ENCODE measurements around the gene NDRG3.

Gene NDRG3
- total RNA-seq = 40.6 to 72.9 (median 54.9) reads per million in 4 experiments

- DNase-seq = peak; percentile 83
Observed at GRCh38 chr20:36745927-36746659, at the start of gene NDRG3. TSS of gene NDRG3 (minus strand) at chr20:36746090. CDS start at chr20:36721735, 24,355 bp downstream.

- DNase-seq = no peak
Observed at GRCh38 chr20:36794116-36794474, 48.2 kb upstream of the NDRG3 start.

GRCh38 chr20:36793294-36794115 is 47.6 kb upstream of the NDRG3 start:
- no peak for DNase-seq

- DNase-seq = no peak
Observed at GRCh38 chr20:36792422-36792821, 46.5 kb upstream of the NDRG3 start.

GRCh38 chr20:36791862-36792261 is 46.0 kb upstream of the NDRG3 start:
- no peak for DNase-seq

GRCh38 chr20:36786663-36787062 is 40.8 kb upstream of the NDRG3 start:
- no peak for DNase-seq

GRCh38 chr20:36786246-36786645 is 40.4 kb upstream of the NDRG3 start:
- DNase-seq = no peak

GRCh38 chr20:36785308-36785707 is 39.4 kb upstream of the NDRG3 start:
- no peak for DNase-seq

- DNase-seq = no peak
Observed at GRCh38 chr20:36784900-36785299, 39.0 kb upstream of the NDRG3 start.

- DNase-seq = no peak
Observed at GRCh38 chr20:36784116-36784515, 38.2 kb upstream of the NDRG3 start.

- no peak for DNase-seq
Observed at GRCh38 chr20:36779656-36780025, 33.8 kb upstream of the NDRG3 start.

GRCh38 chr20:36778831-36779655 is 33.2 kb upstream of the NDRG3 start:
- DNase-seq = no peak

GRCh38 chr20:36777576-36777975 is 31.7 kb upstream of the NDRG3 start:
- DNase-seq = no peak

- DNase-seq = no peak
Observed at GRCh38 chr20:36777167-36777566, 31.3 kb upstream of the NDRG3 start.

- no peak for DNase-seq
Observed at GRCh38 chr20:36775826-36776225, 29.9 kb upstream of the NDRG3 start.

- no peak for DNase-seq
Observed at GRCh38 chr20:36775196-36775595, 29.3 kb upstream of the NDRG3 start.

- DNase-seq = peak; percentile 98
Observed at GRCh38 chr20:36773597-36774390, 27.9 kb upstream of the NDRG3 start, which contains the start of gene DSN1. TSS of gene DSN1 (minus strand) at chr20:36773763. CDS start at chr20:36771458, 2,305 bp downstream.

GRCh38 chr20:36773107-36773596 is 27.3 kb upstream of the NDRG3 start:
- no peak for DNase-seq

GRCh38 chr20:36770680-36771079 is 24.8 kb upstream of the NDRG3 start:
- no peak for DNase-seq

GRCh38 chr20:36768768-36769430 is 23.0 kb upstream of the NDRG3 start:
- DNase-seq = no peak

GRCh38 chr20:36761125-36761524 is 15.2 kb upstream of the NDRG3 start:
- no peak for DNase-seq

- no peak for DNase-seq
Observed at GRCh38 chr20:36760647-36761046, 14.8 kb upstream of the NDRG3 start.
